PFSK-1 (cell line): Measurements from ENCODE around the gene RPUSD4.

Source experiments
- POLR2AphosphoS5 ChIP-seq: IDR thresholded peaks from 2 replicates; pipeline ENCODE4 v1.6.1; 2012; ENCODE audit warnings: low read depth, mild to moderate bottlenecking, control low read depth, low read length, moderate library complexity
- SIN3A ChIP-seq: IDR thresholded peaks from 2 replicates; pipeline ENCODE4 v1.6.1; 2012; ENCODE audit warnings: mild to moderate bottlenecking, low read length, moderate library complexity, borderline replicate concordance; ENCODE audit not compliant: insufficient read depth
- TF ChIP-seq, protein P1 (sequence below), 2 experiments: IDR thresholded peaks; 2 replicates each; pipeline versions ENCODE4 v1.6.1 to v1.8.0; 2011 to 2012; ENCODE audit warnings: low read depth in 2 of 2, low read length in 2 of 2, control low read depth in 1 of 2, inconsistent platforms in 1 of 2, mild to moderate bottlenecking in 1 of 2, moderate library complexity in 1 of 2; ENCODE audit not compliant: insufficient read depth in 1 of 2

DNA sequence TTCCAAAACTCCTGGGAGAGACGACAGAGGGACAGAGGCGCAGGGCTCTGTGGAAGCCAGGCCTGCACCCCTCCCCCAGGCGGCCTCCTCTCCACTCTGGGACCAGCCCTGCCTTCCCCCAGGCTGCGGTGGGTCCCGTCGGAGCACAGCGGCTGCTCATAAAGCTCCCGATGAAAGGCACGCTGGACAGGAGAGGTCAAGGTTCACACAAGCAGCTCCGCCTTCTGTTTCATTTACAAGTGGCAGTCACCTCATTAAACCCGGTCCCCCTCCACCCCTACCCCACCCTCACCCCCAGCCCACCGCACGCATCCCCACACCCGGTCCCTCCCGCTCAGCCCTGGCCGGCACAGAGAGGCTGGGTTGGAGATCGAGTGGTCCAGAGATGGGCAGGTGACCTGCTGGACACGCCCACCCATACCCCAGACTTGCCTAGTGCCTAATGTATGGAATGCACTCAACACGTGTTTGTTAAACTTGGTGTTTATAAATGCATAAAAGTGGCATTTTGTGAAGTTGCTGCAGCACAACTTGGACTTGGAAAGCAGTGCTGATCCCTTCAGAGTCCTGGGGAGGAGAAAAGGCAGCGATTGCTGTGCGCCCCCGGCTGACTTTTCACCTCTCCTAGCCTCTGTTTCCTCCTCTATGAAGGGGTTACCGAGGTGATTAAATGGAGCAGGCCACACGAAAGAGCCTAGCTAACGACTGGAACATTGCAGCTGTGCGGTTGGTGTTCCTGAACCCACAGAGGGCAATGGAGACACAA, 26.0 kb downstream of the RPUSD4 start:
- TF ChIP-seq POLR2AphosphoS5 (no peak), SIN3A (no peak)
- TF ChIP-seq, protein P1, sequence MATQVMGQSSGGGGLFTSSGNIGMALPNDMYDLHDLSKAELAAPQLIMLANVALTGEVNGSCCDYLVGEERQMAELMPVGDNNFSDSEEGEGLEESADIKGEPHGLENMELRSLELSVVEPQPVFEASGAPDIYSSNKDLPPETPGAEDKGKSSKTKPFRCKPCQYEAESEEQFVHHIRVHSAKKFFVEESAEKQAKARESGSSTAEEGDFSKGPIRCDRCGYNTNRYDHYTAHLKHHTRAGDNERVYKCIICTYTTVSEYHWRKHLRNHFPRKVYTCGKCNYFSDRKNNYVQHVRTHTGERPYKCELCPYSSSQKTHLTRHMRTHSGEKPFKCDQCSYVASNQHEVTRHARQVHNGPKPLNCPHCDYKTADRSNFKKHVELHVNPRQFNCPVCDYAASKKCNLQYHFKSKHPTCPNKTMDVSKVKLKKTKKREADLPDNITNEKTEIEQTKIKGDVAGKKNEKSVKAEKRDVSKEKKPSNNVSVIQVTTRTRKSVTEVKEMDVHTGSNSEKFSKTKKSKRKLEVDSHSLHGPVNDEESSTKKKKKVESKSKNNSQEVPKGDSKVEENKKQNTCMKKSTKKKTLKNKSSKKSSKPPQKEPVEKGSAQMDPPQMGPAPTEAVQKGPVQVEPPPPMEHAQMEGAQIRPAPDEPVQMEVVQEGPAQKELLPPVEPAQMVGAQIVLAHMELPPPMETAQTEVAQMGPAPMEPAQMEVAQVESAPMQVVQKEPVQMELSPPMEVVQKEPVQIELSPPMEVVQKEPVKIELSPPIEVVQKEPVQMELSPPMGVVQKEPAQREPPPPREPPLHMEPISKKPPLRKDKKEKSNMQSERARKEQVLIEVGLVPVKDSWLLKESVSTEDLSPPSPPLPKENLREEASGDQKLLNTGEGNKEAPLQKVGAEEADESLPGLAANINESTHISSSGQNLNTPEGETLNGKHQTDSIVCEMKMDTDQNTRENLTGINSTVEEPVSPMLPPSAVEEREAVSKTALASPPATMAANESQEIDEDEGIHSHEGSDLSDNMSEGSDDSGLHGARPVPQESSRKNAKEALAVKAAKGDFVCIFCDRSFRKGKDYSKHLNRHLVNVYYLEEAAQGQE (IDR thresholded peaks at IDR 0.05; ENCODE audit: insufficient read depth in 1 of 2, low read depth in 2 of 2, low read length in 2 of 2): no peak
